HepG2 (cell line): ENCODE data around the gene S1PR5. TPM values are rescaled to one million over a fixed set of nuclear protein-coding genes. Genes with fewer than 3 reads are reported as not detected.

Experiments
- BCL3 ChIP-seq: sonication (generic); formaldehyde crosslinking; IDR thresholded peaks from 2 replicates; pipeline ENCODE4 v1.5.1; 2020; ENCODE audit warnings: mild to moderate bottlenecking, missing genetic modification reagents, moderate library complexity
- DRAP1 ChIP-seq: IDR thresholded peaks from 2 replicates; pipeline ENCODE4 v1.6.1; 2016; ENCODE audit warnings: missing genetic modification reagents, missing compliant biosample characterization
- HOMEZ ChIP-seq: IDR thresholded peaks from 2 replicates; pipeline ENCODE4 v1.6.1; 2016; ENCODE audit warnings: low read depth
- NRL ChIP-seq: sonication (generic); formaldehyde crosslinking; IDR thresholded peaks from 2 replicates; pipeline ENCODE4 v1.5.0; 2020; ENCODE audit warnings: missing genetic modification reagents, mild to moderate bottlenecking, moderate library complexity, borderline replicate concordance
- SKIL ChIP-seq: sonication (generic); formaldehyde crosslinking; IDR thresholded peaks from 2 replicates; pipeline ENCODE4 v1.8.0; 2022; ENCODE audit warnings: missing genetic modification reagents, mild to moderate bottlenecking, moderate library complexity, borderline replicate concordance
- SYNCRIP ChIP-seq: fragments of 200-400 bp; formaldehyde crosslinking; IDR thresholded peaks from 2 replicates; pipeline ENCODE4 v1.6.1; 2018; ENCODE audit warnings: mild to moderate bottlenecking, low read depth, low read length; ENCODE audit not compliant: insufficient read depth
- ZBTB26 ChIP-seq: IDR thresholded peaks from 2 replicates; pipeline ENCODE4 v1.6.1; 2016; ENCODE audit warnings: missing compliant biosample characterization, missing genetic modification reagents, borderline replicate concordance
- ZNF576 ChIP-seq: sonication (generic); formaldehyde crosslinking; IDR thresholded peaks from 2 replicates; pipeline ENCODE4 v1.4.0; 2020; ENCODE audit warnings: mild to moderate bottlenecking, missing genetic modification reagents
- ZNF589 ChIP-seq: sonication (generic); formaldehyde crosslinking; conservative IDR thresholded peaks from 2 replicates; pipeline ENCODE4 v1.8.0; 2022; ENCODE audit warnings: mild to moderate bottlenecking, moderate library complexity, missing genetic modification reagents
- ZNF615 ChIP-seq: sonication (generic); formaldehyde crosslinking; IDR thresholded peaks from 2 replicates; pipeline ENCODE4 v1.5.0; 2020; ENCODE audit warnings: mild to moderate bottlenecking, missing genetic modification reagents, borderline replicate concordance
- ZSCAN29 ChIP-seq: sonication (generic); formaldehyde crosslinking; conservative IDR thresholded peaks from 2 replicates; pipeline ENCODE4 v1.4.0; 2020; ENCODE audit warnings: mild to moderate bottlenecking, missing genetic modification reagents
- polyA plus RNA-seq, 8 experiments: library from polyadenylated mRNA; depleted of rRNA in 3 of 8; stranded (reverse) in 7 of 8; unstranded in 1 of 8; fragments of >200 nt; fragmentation: Illumina TruSeq in 4 of 8; extraction: Trizol in 4 of 8; gene quantifications; 2 replicates each; pipeline versions ENCODE4 v1.2.1 to v1.2.3, GENCODE V29; 2011 to 2016; ENCODE audit warnings: low read depth in 4 of 8, missing spikeins in 1 of 8, mixed read lengths in 1 of 8; ENCODE audit not compliant: insufficient read depth in 1 of 8
- total RNA-seq, 5 experiments: library from RNA; depleted of rRNA; stranded (reverse); fragments of >200 nt; fragmentation: Illumina TruSeq; extraction: Trizol; gene quantifications; 2 replicates each; pipeline ENCODE4 v1.2.3, GENCODE V29; 2016; ENCODE audit warnings: low read depth in 1 of 5

S1PR5 gene
- total and polyA plus RNA-seq, 2 of the 13 experiments (the other 11 are each of a cell fraction or from before 2014, with no cell fraction given), result 0.04 TPM; not detected in 1

GRCh38 chr19:10565567-10566407 lies 48.5 kb upstream of the S1PR5 start, which contains the start of gene KRI1 (continued):
- TF ChIP-seq HOMEZ (0 out of 2 replicates have a peak, but pooled peaks have one; percentile 26), DRAP1 (peak; percentile 92), ZBTB26 (CRISPR knock-in tag) (peak; percentile 75; the same call in 1 of the 2 replicates), BCL3 (CRISPR knock-in tag) (peak; percentile 81; the same call in 1 of the 2 replicates), ZNF615 (0 out of 2 replicates have a peak, but pooled peaks have one; percentile 29), ZNF576 (CRISPR knock-in tag) (no peak), NRL (CRISPR knock-in tag) (peak; percentile 77; the same call in 1 of the 2 replicates), ZNF589 (peak; percentile 90), SYNCRIP (no peak), ZSCAN29 (CRISPR knock-in tag) (0 out of 2 replicates have a peak, but pooled peaks have one; percentile 35), SKIL (CRISPR knock-in tag) (peak; percentile 49; the same call in 1 of the 2 replicates)
